GM23338 (cell line): Measurements from ENCODE around the gene CFAP65. TPM values are rescaled to one million over a fixed set of nuclear protein-coding genes. Genes with fewer than 3 reads are reported as not detected.

Experiments
- ATAC-seq: fragments of 200-7000 bp; cut with Tn5 transposase; 3 replicates; pipeline ENCODE4 v1.9.1; 2020
- DNase-seq: peaks from one replicate; pipeline ENCODE4 v3.0.0-alpha.2; 2015; ENCODE audit warnings: low spot score
- H2AFZ ChIP-seq: fragments of 200-600 bp; sonication (generic); 2 replicates; pipeline ENCODE4 v1.8.0; 2016; ENCODE audit warnings: antibody characterized with exemption, mild to moderate bottlenecking, moderate library complexity
- H3F3A ChIP-seq: fragments of 200-600 bp; sonication (generic); replicated peaks from 2 replicates; pipeline ENCODE4 v1.8.0; 2017; ENCODE audit warnings: antibody characterized with exemption, mixed run types, low read depth
- H3K27ac ChIP-seq: fragments of 200-600 bp; sonication (generic); 2 replicates; pipeline ENCODE4 v1.6.1; 2016; ENCODE audit warnings: low read depth
- H3K27me3 ChIP-seq: fragments of 200-600 bp; sonication (generic); 2 replicates; pipeline ENCODE4 v1.8.0; 2016; ENCODE audit warnings: mild to moderate bottlenecking, mixed run types, moderate library complexity; ENCODE audit not compliant: insufficient read depth
- H3K36me3 ChIP-seq: fragments of 200-600 bp; sonication (generic); 2 replicates; pipeline ENCODE4 v1.8.0; 2016; ENCODE audit warnings: mild to moderate bottlenecking; ENCODE audit not compliant: insufficient read depth
- H3K4me1 ChIP-seq: fragments of 200-600 bp; sonication (generic); 2 replicates; pipeline ENCODE4 v1.8.0; 2016; ENCODE audit warnings: mild to moderate bottlenecking, moderate library complexity; ENCODE audit not compliant: insufficient read depth
- H3K4me2 ChIP-seq: fragments of 200-600 bp; sonication (generic); 2 replicates; pipeline ENCODE4 v1.7.1; 2017; ENCODE audit warnings: mixed run types
- H3K4me3 ChIP-seq: fragments of 200-600 bp; sonication (generic); 2 replicates; pipeline ENCODE4 v1.6.1; 2016; ENCODE audit warnings: mixed run types
- H3K79me2 ChIP-seq: fragments of 200-600 bp; sonication (generic); replicated peaks from 2 replicates; pipeline ENCODE4 v1.8.0; 2017; ENCODE audit warnings: mild to moderate bottlenecking; ENCODE audit not compliant: insufficient read depth
- H3K9me2 ChIP-seq: fragments of 200-600 bp; sonication (generic); 2 replicates; pipeline ENCODE4 v1.8.0; 2017; ENCODE audit not compliant: insufficient read depth
- H4K20me1 ChIP-seq: fragments of 200-600 bp; sonication (generic); replicated peaks from 2 replicates; pipeline ENCODE4 v1.8.0; 2017; ENCODE audit warnings: mild to moderate bottlenecking; ENCODE audit not compliant: insufficient read depth
- H3K27ac Mint-ChIP-seq: 2 replicates; pipeline ENCODE4 v1.8.0; 2020; ENCODE audit warnings: inconsistent platforms, mild to moderate bottlenecking, moderate library complexity, mixed read lengths
- H3K27me3 Mint-ChIP-seq: 3 replicates; pipeline ENCODE4 v1.8.0; 2022; ENCODE audit warnings: low read depth, mild to moderate bottlenecking, moderate library complexity, mixed read lengths, inconsistent platforms; ENCODE audit not compliant: insufficient read depth, poor library complexity
- H3K36me3 Mint-ChIP-seq: 3 replicates; pipeline ENCODE4 v1.8.0; 2021; ENCODE audit warnings: low read depth, mild to moderate bottlenecking, inconsistent platforms, moderate library complexity, mixed read lengths
- H3K4me1 Mint-ChIP-seq: 3 replicates; pipeline ENCODE4 v1.8.0; 2020; ENCODE audit warnings: mild to moderate bottlenecking, inconsistent platforms, mixed read lengths
- H3K4me3 Mint-ChIP-seq: 3 replicates; pipeline ENCODE4 v1.8.0; 2021; ENCODE audit warnings: moderate library complexity, mild to moderate bottlenecking, inconsistent platforms, mixed read lengths
- H3K9me3 Mint-ChIP-seq: 3 replicates; pipeline ENCODE4 v1.8.0; 2020; ENCODE audit warnings: moderate library complexity, mild to moderate bottlenecking, inconsistent platforms, mixed read lengths
- CTCF ChIP-seq, 2 experiments: fragments of 200-600 bp in 1 of 2; sonication (generic) in 1 of 2; conservative IDR thresholded peaks; 2 replicates each; pipeline versions ENCODE4 v1.5.1 to v1.6.1; 2016 to 2017; ENCODE audit warnings: antibody characterized with exemption in 2 of 2, low read depth in 2 of 2, mild to moderate bottlenecking in 2 of 2, moderate library complexity in 1 of 2
- ETS1 ChIP-seq: IDR thresholded peaks from 2 replicates; pipeline ENCODE4 v1.6.1; 2016; ENCODE audit warnings: antibody characterized with exemption
- EZH2 ChIP-seq: fragments of 200-600 bp; sonication (generic); IDR thresholded peaks from one replicate; pipeline ENCODE4 v1.8.0; 2017; ENCODE audit warnings: antibody characterized with exemption, mild to moderate bottlenecking, low read depth; ENCODE audit not compliant: unreplicated experiment
- EZH2phosphoT487 ChIP-seq: fragments of 200-600 bp; sonication (generic); IDR thresholded peaks from one replicate; pipeline ENCODE4 v1.8.1; 2018; ENCODE audit warnings: antibody characterized with exemption; ENCODE audit not compliant: unreplicated experiment
- REST ChIP-seq: IDR thresholded peaks from one replicate; pipeline ENCODE4 v1.6.1; 2018; ENCODE audit warnings: antibody characterized with exemption; ENCODE audit not compliant: unreplicated experiment
- polyA plus RNA-seq: library from polyadenylated mRNA; unstranded; fragments of >200 nt; fragmentation: Nextera tagmentation; extraction: Ambion mirVana; gene quantifications from 2 replicates; pipeline ENCODE4 v1.2.1, GENCODE V29; 2016
- total RNA-seq: library from RNA; depleted of rRNA; stranded (reverse); fragments of >200 nt; shearing (Covaris generic); gene quantifications from 2 replicates; pipeline ENCODE4 v1.2.3, GENCODE V29; 2014

Gene CFAP65
- total and polyA plus RNA-seq, 2 experiments from 2014 or later, result 0.38 to 0.74 TPM

GRCh38 chr2:218981881-218982585 is 59.3 kb downstream of the CFAP65 start:
- Histone ChIP-seq H3K79me2 (no peaks in the 10 kb centered on the region), H3K9me2 (no peaks in the 10 kb centered on the region), H3K27ac (no peak overlapping the region), H2AFZ (peak overlapping the region; percentile 81; the same call in 1 of the 2 replicates), H3K27me3 (peaks cover 98% of the 10 kb centered on the region), H3K36me3 (no peaks in the 10 kb centered on the region), H3K4me3 (peak overlapping the region; percentile 46; the same call in 1 of the 2 replicates), H3F3A (0 out of 2 replicates have a peak, but pooled peaks cover 4% of the 10 kb centered on the region), H3K4me1 (peaks cover 33% of the 10 kb centered on the region; the same call in 1 of the 2 replicates), H3K4me2 (peak overlapping the region; percentile 75), H4K20me1 (peaks cover 15% of the 10 kb centered on the region)
- TF ChIP-seq EZH2, result peak; percentile 98
- no peak for TF ChIP-seq REST
- TF ChIP-seq EZH2phosphoT487, result peak; percentile 96
- Mint-ChIP-seq H3K4me3 (peak overlapping the region; percentile 54), H3K9me3 (peaks cover 3% of the 10 kb centered on the region; the same call in 1 of the 3 replicates), H3K36me3 (no peaks in the 10 kb centered on the region; the same call in 2 of the 3 replicates), H3K4me1 (peaks cover 17% of the 10 kb centered on the region), H3K27ac (no peak overlapping the region), H3K27me3 (peaks cover 86% of the 10 kb centered on the region)
- peak; percentile 62 for DNase-seq
- peak; percentile 0; the same call in 1 of the 3 replicates for ATAC-seq

- no peaks in the 10 kb centered on the region for H3K36me3 ChIP-seq
- no peak overlapping the region for H3K27ac ChIP-seq
- ATAC-seq, result peak; percentile 1
- Mint-ChIP-seq H3K27me3 (peaks cover 84% of the 10 kb centered on the region), H3K36me3 (no peaks in the 10 kb centered on the region; the same call in 2 of the 3 replicates), H3K27ac (no peak overlapping the region), H3K4me1 (peaks cover 17% of the 10 kb centered on the region), H3K9me3 (peaks cover under 1% of the 10 kb centered on the region; the same call in 1 of the 3 replicates), H3K4me3 (peak overlapping the region; percentile 63)
- peak overlapping the region; percentile 75; the same call in 1 of the 2 replicates for H3K4me2 ChIP-seq
- 0 out of 2 replicates have a peak, but pooled peaks cover 4% of the 10 kb centered on the region for H3F3A ChIP-seq
- peaks cover 98% of the 10 kb centered on the region for H3K27me3 ChIP-seq
- peak overlapping the region; percentile 46 for H3K4me3 ChIP-seq
- no peaks in the 10 kb centered on the region for H3K9me2 ChIP-seq
- peaks cover 33% of the 10 kb centered on the region; the same call in 1 of the 2 replicates for H3K4me1 ChIP-seq
- peaks cover 9% of the 10 kb centered on the region for H4K20me1 ChIP-seq
- peak overlapping the region; percentile 74; the same call in 1 of the 2 replicates for H2AFZ ChIP-seq
- DNase-seq, result peak; percentile 67
- H3K79me2 ChIP-seq, result no peaks in the 10 kb centered on the region
- TF ChIP-seq CTCF (conservative IDR thresholded peaks at IDR 0.05; ENCODE audit: low read depth in 2 of 2) (peak; percentile 40 to 44; a peak in 3 of 4 replicates), ETS1 (no peak), EZH2phosphoT487 (peak; percentile 99), EZH2 (peak; percentile 93)
Observed at GRCh38 chr2:218981390-218981880, 59.9 kb downstream of the CFAP65 start.
